GM19023 (cell line): ENCODE data around the gene MAP6.
A peak's percentile ranks its signal among the peaks of the same experiment; 100 is the strongest.

Experiments
- ATAC-seq: cut with Tn5 transposase; IDR thresholded peaks from one replicate; pipeline ENCODE4 v1.9.1; 2021; ENCODE audit warnings: mild to moderate bottlenecking, moderate library complexity; ENCODE audit not compliant: unreplicated experiment

MAP6 gene

GRCh38 chr11:75667255-75667830, 1.5 kb downstream of the MAP6 start:
- ATAC-seq = no peak

GRCh38 chr11:75665990-75666389, 2.8 kb downstream of the MAP6 start:
- ATAC-seq = no peak

- ATAC-seq = no peak
Observed at GRCh38 chr11:75665126-75665525, 3.7 kb downstream of the MAP6 start.

GRCh38 chr11:75664389-75664788, 4.4 kb downstream of the MAP6 start:
- ATAC-seq = no peak

GRCh38 chr11:75663808-75664207, 5.0 kb downstream of the MAP6 start:
- no peak for ATAC-seq

- ATAC-seq = no peak
Observed at GRCh38 chr11:75659836-75660235, 9.0 kb downstream of the MAP6 start.

- ATAC-seq = no peak
Observed at GRCh38 chr11:75656044-75656727, 12.7 kb downstream of the MAP6 start.

- no peak for ATAC-seq
Observed at GRCh38 chr11:75655605-75656004, 13.2 kb downstream of the MAP6 start.

GRCh38 chr11:75654314-75654713, 14.5 kb downstream of the MAP6 start:
- ATAC-seq = peak; percentile 70

GRCh38 chr11:75653532-75653931, 15.3 kb downstream of the MAP6 start:
- no peak for ATAC-seq

GRCh38 chr11:75652936-75653335, 15.9 kb downstream of the MAP6 start:
- no peak for ATAC-seq

- ATAC-seq = no peak
Observed at GRCh38 chr11:75651218-75651617, 17.6 kb downstream of the MAP6 start.

- no peak for ATAC-seq
Observed at GRCh38 chr11:75650167-75650723, 18.6 kb downstream of the MAP6 start.

- ATAC-seq = no peak
Observed at GRCh38 chr11:75644946-75645345, 23.9 kb downstream of the MAP6 start.

- ATAC-seq = no peak
Observed at GRCh38 chr11:75644370-75644769, 24.5 kb downstream of the MAP6 start.

- no peak for ATAC-seq
Observed at GRCh38 chr11:75642402-75643113, 26.3 kb downstream of the MAP6 start.

- no peak for ATAC-seq
Observed at GRCh38 chr11:75639762-75640181, 29.1 kb downstream of the MAP6 start.

- ATAC-seq = no peak
Observed at GRCh38 chr11:75637998-75638397, 30.8 kb downstream of the MAP6 start.

- no peak for ATAC-seq
Observed at GRCh38 chr11:75635066-75635862, 33.6 kb downstream of the MAP6 start.

- ATAC-seq = no peak
Observed at GRCh38 chr11:75633409-75634066, 35.3 kb downstream of the MAP6 start.

GRCh38 chr11:75632962-75633361, 35.9 kb downstream of the MAP6 start:
- no peak for ATAC-seq
